GM19023 (cell line): ENCODE results near the gene CRACR2A.

ENCODE experiments used
- ATAC-seq: cut with Tn5 transposase; IDR thresholded peaks from one replicate; pipeline ENCODE4 v1.9.1; 2021; ENCODE audit warnings: mild to moderate bottlenecking, moderate library complexity; ENCODE audit not compliant: unreplicated experiment

The CRACR2A gene

GRCh38 chr12:3753544-3754284, 805 bp upstream of the CRACR2A start:
- ATAC-seq = no peak

GRCh38 chr12:3752096-3752709, 706 bp downstream of the CRACR2A start:
- peak; percentile 77 for ATAC-seq

- no peak for ATAC-seq
Observed at GRCh38 chr12:3751151-3752095, 1.5 kb downstream of the CRACR2A start.

GRCh38 chr12:3750616-3751015, 2.3 kb downstream of the CRACR2A start:
- no peak for ATAC-seq

- ATAC-seq = no peak
Observed at GRCh38 chr12:3748620-3749019, 4.3 kb downstream of the CRACR2A start.

GRCh38 chr12:3747976-3748619, 4.8 kb downstream of the CRACR2A start:
- no peak for ATAC-seq

- no peak for ATAC-seq
Observed at GRCh38 chr12:3747543-3747942, 5.4 kb downstream of the CRACR2A start.

GRCh38 chr12:3746758-3747157, 6.2 kb downstream of the CRACR2A start:
- no peak for ATAC-seq

- ATAC-seq = no peak
Observed at GRCh38 chr12:3745152-3745551, 7.8 kb downstream of the CRACR2A start.

GRCh38 chr12:3744229-3744901, 8.5 kb downstream of the CRACR2A start:
- ATAC-seq = no peak

GRCh38 chr12:3743803-3744202, 9.1 kb downstream of the CRACR2A start:
- peak; percentile 79 for ATAC-seq

- no peak for ATAC-seq
Observed at GRCh38 chr12:3741882-3742672, 10.8 kb downstream of the CRACR2A start.

- ATAC-seq = no peak
Observed at GRCh38 chr12:3740480-3741231, 12.3 kb downstream of the CRACR2A start.

- no peak for ATAC-seq
Observed at GRCh38 chr12:3735432-3735831, 17.5 kb downstream of the CRACR2A start.

GRCh38 chr12:3732901-3733300, 20.0 kb downstream of the CRACR2A start:
- ATAC-seq = no peak

- ATAC-seq = no peak
Observed at GRCh38 chr12:3730111-3730510, 22.8 kb downstream of the CRACR2A start.

GRCh38 chr12:3728686-3729085, 24.2 kb downstream of the CRACR2A start:
- ATAC-seq = no peak

- peak; percentile 94 for ATAC-seq
Observed at GRCh38 chr12:3727877-3728632, 24.9 kb downstream of the CRACR2A start.
